Muscle layer of colon (tissue), 2 donors: ENCODE data around the gene BICC1.
"Not testable (repeated sequence)": the region's sequence is repeated elsewhere in the genome, so short reads cannot be mapped to it uniquely, and the experiment has no call there.

Experiments used
- H3K27ac ChIP-seq: one replicate; pipeline ENCODE4 v1.7.0; 2013; ENCODE audit warnings: low read depth, mild to moderate bottlenecking, low read length, moderate library complexity
- H3K27me3 ChIP-seq, 2 donors: one replicate each; pipeline ENCODE4 v1.7.0; 2013; ENCODE audit warnings: low read length in 2 of 2, mild to moderate bottlenecking in 2 of 2; ENCODE audit not compliant: insufficient read depth in 2 of 2, control insufficient read depth in 1 of 2
- H3K36me3 ChIP-seq: one replicate; pipeline ENCODE4 v1.7.0; 2013; ENCODE audit warnings: mild to moderate bottlenecking, low read length; ENCODE audit not compliant: insufficient read depth
- H3K4me1 ChIP-seq: one replicate; pipeline ENCODE4 v1.7.0; 2013; ENCODE audit warnings: mild to moderate bottlenecking, low read length; ENCODE audit not compliant: insufficient read depth
- H3K4me3 ChIP-seq, 2 donors: one replicate each; pipeline ENCODE4 v1.7.0; 2013; ENCODE audit warnings: low read length in 2 of 2, low read depth in 1 of 2, mild to moderate bottlenecking in 1 of 2, moderate library complexity in 1 of 2
- H3K9ac ChIP-seq: one replicate; pipeline ENCODE4 v1.7.0; 2013; ENCODE audit warnings: low read length
- H3K9me3 ChIP-seq: one replicate; pipeline ENCODE4 v1.7.0; 2013; ENCODE audit warnings: mild to moderate bottlenecking, low read length
- donor health status: abdominal sarcoma.
- donor health status: Adenocarcinoma of cecum.

The BICC1 gene

GRCh38 chr10:58857251-58857805 lies 344.7 kb downstream of the BICC1 start:
- H3K27ac ChIP-seq = no peak overlapping the region
- no peaks in the 10 kb centered on the region for H3K27me3 ChIP-seq
- H3K4me1 ChIP-seq = no peaks in the 10 kb centered on the region
- H3K4me3 ChIP-seq = no peak overlapping the region
- H3K36me3 ChIP-seq = no peaks in the 10 kb centered on the region
- no peaks in the 10 kb centered on the region for H3K9me3 ChIP-seq
- no peak overlapping the region for H3K9ac ChIP-seq

- H3K27me3 ChIP-seq, H3K4me3 ChIP-seq, H3K9me3 ChIP-seq, H3K9ac ChIP-seq, H3K4me1 ChIP-seq, H3K27ac ChIP-seq, H3K36me3 ChIP-seq: not testable (repeated sequence)
Observed at GRCh38 chr10:58858123-58858522, 345.5 kb downstream of the BICC1 start.

GRCh38 chr10:58859526-58859925 lies 346.9 kb downstream of the BICC1 start:
- no peak overlapping the region for H3K27ac ChIP-seq
- no peaks in the 10 kb centered on the region for H3K4me1 ChIP-seq
- no peaks in the 10 kb centered on the region for H3K36me3 ChIP-seq
- H3K27me3 ChIP-seq = no peaks in the 10 kb centered on the region
- H3K9ac ChIP-seq = no peak overlapping the region
- no peaks in the 10 kb centered on the region for H3K9me3 ChIP-seq
- no peak overlapping the region for H3K4me3 ChIP-seq

GRCh38 chr10:58867683-58868082 lies 355.0 kb downstream of the BICC1 start:
- H3K4me1 ChIP-seq = no peaks in the 10 kb centered on the region

GRCh38 chr10:58868736-58869435 lies 356.2 kb downstream of the BICC1 start:
- no peaks in the 10 kb centered on the region for H3K4me1 ChIP-seq
- H3K9ac ChIP-seq = no peak overlapping the region
- no peak overlapping the region for H3K27ac ChIP-seq
- H3K27me3 ChIP-seq = no peaks in the 10 kb centered on the region
- no peaks in the 10 kb centered on the region for H3K9me3 ChIP-seq
- no peaks in the 10 kb centered on the region for H3K36me3 ChIP-seq
- no peak overlapping the region for H3K4me3 ChIP-seq

More at GRCh38 chr10:58867683-58868082, 355.0 kb downstream of the BICC1 start:
- Histone ChIP-seq H3K9me3 (no peaks in the 10 kb centered on the region), H3K4me3 (no peak overlapping the region), H3K27ac (no peak overlapping the region), H3K27me3 (no peaks in the 10 kb centered on the region), H3K9ac (no peak overlapping the region), H3K36me3 (no peaks in the 10 kb centered on the region)

GRCh38 chr10:58870070-58870469 lies 357.4 kb downstream of the BICC1 start:
- Histone ChIP-seq H3K4me1 (no peaks in the 10 kb centered on the region), H3K9ac (no peak overlapping the region), H3K27ac (no peak overlapping the region), H3K9me3 (no peaks in the 10 kb centered on the region), H3K27me3 (no peaks in the 10 kb centered on the region), H3K4me3 (no peak overlapping the region), H3K36me3 (no peaks in the 10 kb centered on the region)

- no peak overlapping the region for H3K4me3 ChIP-seq
- H3K27ac ChIP-seq = no peak overlapping the region
- H3K36me3 ChIP-seq = no peaks in the 10 kb centered on the region
- H3K9ac ChIP-seq = no peak overlapping the region
- H3K9me3 ChIP-seq = no peaks in the 10 kb centered on the region
- H3K27me3 ChIP-seq = no peaks in the 10 kb centered on the region
- H3K4me1 ChIP-seq = no peaks in the 10 kb centered on the region
Observed at GRCh38 chr10:58873161-58873560, 360.5 kb downstream of the BICC1 start.
